Hepatocyte (in vitro differentiated cells): ENCODE data around the gene RASGRF1. TPM values are rescaled to one million over a fixed set of nuclear protein-coding genes. Genes with fewer than 3 reads are reported as not detected.

ENCODE experiments used
- DNase-seq: peaks from one replicate; pipeline ENCODE4 v3.0.0-alpha.2; 2016; ENCODE audit warnings: low spot score
- H2AFZ ChIP-seq: fragments of 200-600 bp; sonication (generic); 2 replicates; pipeline ENCODE4 v1.6.0; 2016; ENCODE audit warnings: antibody characterized with exemption, mild to moderate bottlenecking
- H3K27ac ChIP-seq: fragments of 200-600 bp; sonication (generic); 2 replicates; pipeline ENCODE4 v1.5.1; 2016; ENCODE audit warnings: mild to moderate bottlenecking
- H3K27me3 ChIP-seq: fragments of 200-600 bp; sonication (generic); 2 replicates; pipeline ENCODE4 v1.6.1; 2016
- H3K36me3 ChIP-seq: fragments of 200-600 bp; sonication (generic); replicated peaks from 2 replicates; pipeline ENCODE4 v1.5.1; 2016; ENCODE audit warnings: low read depth; ENCODE audit not compliant: insufficient read depth
- H3K4me1 ChIP-seq: fragments of 200-600 bp; sonication (generic); 2 replicates; pipeline ENCODE4 v1.5.1; 2016; ENCODE audit warnings: mild to moderate bottlenecking, moderate library complexity; ENCODE audit not compliant: insufficient read depth
- H3K4me2 ChIP-seq: fragments of 200-600 bp; sonication (generic); 2 replicates; pipeline ENCODE4 v1.6.0; 2016
- H3K4me3 ChIP-seq: fragments of 200-600 bp; sonication (generic); 2 replicates; pipeline ENCODE4 v1.5.1; 2016; ENCODE audit warnings: mild to moderate bottlenecking
- H3K79me2 ChIP-seq: fragments of 200-600 bp; sonication (generic); 2 replicates; pipeline ENCODE4 v1.6.0; 2017; ENCODE audit warnings: mild to moderate bottlenecking
- H3K9me2 ChIP-seq: fragments of 200-600 bp; sonication (generic); replicated peaks from 2 replicates; pipeline ENCODE4 v1.6.0; 2017; ENCODE audit warnings: mild to moderate bottlenecking; ENCODE audit not compliant: insufficient read depth
- H3K9me3 ChIP-seq: fragments of 200-600 bp; sonication (generic); 2 replicates; pipeline ENCODE4 v1.5.1; 2016; ENCODE audit warnings: low read depth, mild to moderate bottlenecking
- H4K20me1 ChIP-seq: fragments of 200-600 bp; sonication (generic); 2 replicates; pipeline ENCODE4 v1.6.0; 2016; ENCODE audit warnings: mild to moderate bottlenecking; ENCODE audit not compliant: insufficient read depth, poor library complexity, severe bottlenecking
- EZH2 ChIP-seq: fragments of 200-600 bp; sonication (generic); IDR thresholded peaks from 2 replicates; pipeline ENCODE4 v1.6.1; 2016; ENCODE audit warnings: antibody characterized with exemption, mild to moderate bottlenecking, borderline replicate concordance
- EZH2phosphoT487 ChIP-seq: fragments of 200-600 bp; sonication (generic); IDR thresholded peaks from one replicate; pipeline ENCODE4 v1.6.1; 2018; ENCODE audit warnings: antibody characterized with exemption, mild to moderate bottlenecking, low read depth, moderate library complexity; ENCODE audit not compliant: unreplicated experiment, severe bottlenecking
- WGBS: methylation state at CpG from one replicate; pipeline ENCODE4 v1.1.6; 2016; ENCODE audit warnings: low lambda C conversion rate; ENCODE audit errors: missing lambda C conversion rate; 5-methylcytosine and 5-hydroxymethylcytosine counted together
- polyA plus RNA-seq: library from polyadenylated mRNA; unstranded; fragments of >200 nt; fragmentation: Nextera tagmentation; extraction: Ambion mirVana; gene quantifications from 2 replicates; pipeline ENCODE4 v1.2.1, GENCODE V29; 2016
- total RNA-seq: library from RNA; depleted of rRNA; stranded (reverse); fragments of >200 nt; gene quantifications from 2 replicates; pipeline ENCODE4 v1.2.3, GENCODE V29; 2014
- TF ChIP-seq, protein P1 (sequence below): fragments of 200-600 bp; sonication (generic); IDR thresholded peaks from 2 replicates; pipeline ENCODE4 v1.5.1; 2016; ENCODE audit warnings: antibody characterized with exemption, mild to moderate bottlenecking; ENCODE audit not compliant: poor library complexity

RASGRF1 gene
- total and polyA plus RNA-seq, 2 experiments from 2014 or later: 0.52 to 1.5 TPM

DNA sequence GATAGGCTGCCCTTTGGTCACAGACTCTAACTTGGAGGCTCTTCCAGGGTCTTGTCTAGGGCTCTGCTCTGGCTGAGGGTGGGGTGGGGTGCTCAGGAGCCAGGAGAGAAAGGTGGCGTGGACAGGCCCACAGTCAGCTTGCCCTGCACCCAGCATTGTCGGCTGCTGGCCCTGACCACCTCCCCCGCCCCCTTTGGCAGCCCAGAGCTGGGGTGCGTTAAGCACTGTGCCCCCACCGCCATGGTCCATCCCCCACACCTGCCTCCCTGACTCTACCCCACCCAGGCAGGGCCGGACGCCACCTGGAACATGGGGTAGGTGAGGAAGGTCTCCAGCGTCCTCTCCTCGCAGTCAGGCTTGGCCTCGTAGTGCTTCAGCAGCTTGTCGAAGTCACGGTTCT is 58.8 kb downstream of the RASGRF1 start:
- no peak overlapping the region for H2AFZ ChIP-seq
- H3K9me2 ChIP-seq: no peaks in the 10 kb centered on the region
- no peaks in the 10 kb centered on the region for H4K20me1 ChIP-seq
- no peaks in the 10 kb centered on the region for H3K27me3 ChIP-seq
- no peaks in the 10 kb centered on the region for H3K79me2 ChIP-seq
- no peak overlapping the region for H3K4me3 ChIP-seq
- no peaks in the 10 kb centered on the region for H3K36me3 ChIP-seq
- no peak overlapping the region for H3K27ac ChIP-seq
- H3K4me2 ChIP-seq: no peak overlapping the region
- H3K9me3 ChIP-seq: no peaks in the 10 kb centered on the region
- no peak for DNase-seq
- TF ChIP-seq, protein P1, sequence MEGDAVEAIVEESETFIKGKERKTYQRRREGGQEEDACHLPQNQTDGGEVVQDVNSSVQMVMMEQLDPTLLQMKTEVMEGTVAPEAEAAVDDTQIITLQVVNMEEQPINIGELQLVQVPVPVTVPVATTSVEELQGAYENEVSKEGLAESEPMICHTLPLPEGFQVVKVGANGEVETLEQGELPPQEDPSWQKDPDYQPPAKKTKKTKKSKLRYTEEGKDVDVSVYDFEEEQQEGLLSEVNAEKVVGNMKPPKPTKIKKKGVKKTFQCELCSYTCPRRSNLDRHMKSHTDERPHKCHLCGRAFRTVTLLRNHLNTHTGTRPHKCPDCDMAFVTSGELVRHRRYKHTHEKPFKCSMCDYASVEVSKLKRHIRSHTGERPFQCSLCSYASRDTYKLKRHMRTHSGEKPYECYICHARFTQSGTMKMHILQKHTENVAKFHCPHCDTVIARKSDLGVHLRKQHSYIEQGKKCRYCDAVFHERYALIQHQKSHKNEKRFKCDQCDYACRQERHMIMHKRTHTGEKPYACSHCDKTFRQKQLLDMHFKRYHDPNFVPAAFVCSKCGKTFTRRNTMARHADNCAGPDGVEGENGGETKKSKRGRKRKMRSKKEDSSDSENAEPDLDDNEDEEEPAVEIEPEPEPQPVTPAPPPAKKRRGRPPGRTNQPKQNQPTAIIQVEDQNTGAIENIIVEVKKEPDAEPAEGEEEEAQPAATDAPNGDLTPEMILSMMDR: no peak
- TF ChIP-seq EZH2phosphoT487 (no peak), EZH2 (no peak)
- H3K4me1 ChIP-seq: no peaks in the 10 kb centered on the region
- 99% methylated on average over 6 of the region's 12 CpGs for WGBS

DNA sequence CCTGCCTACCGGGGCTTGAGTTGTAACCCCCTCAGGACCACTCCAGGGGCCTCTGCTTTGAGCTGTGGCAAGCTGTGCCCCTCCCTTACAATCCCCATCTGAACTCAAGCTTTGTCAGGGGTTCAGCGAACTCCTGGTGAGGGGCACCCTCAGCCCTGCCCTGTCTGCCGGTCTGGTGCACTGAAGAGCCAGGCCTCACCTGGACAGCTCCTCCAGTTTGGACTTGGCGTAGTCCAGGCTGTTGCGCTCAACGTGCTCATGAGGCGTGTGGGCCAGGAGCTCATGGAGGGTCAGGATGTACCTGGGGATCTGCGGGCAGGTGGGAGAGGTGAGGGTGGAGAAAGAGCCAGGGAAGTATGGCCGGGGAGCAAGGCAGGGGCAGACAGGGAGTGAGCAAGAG is 59.4 kb downstream of the RASGRF1 start:
- no peak for DNase-seq
- Histone ChIP-seq H3K9me2 (no peaks in the 10 kb centered on the region), H4K20me1 (no peaks in the 10 kb centered on the region), H3K27ac (no peak overlapping the region), H3K36me3 (no peaks in the 10 kb centered on the region), H2AFZ (no peak overlapping the region), H3K27me3 (no peaks in the 10 kb centered on the region), H3K79me2 (no peaks in the 10 kb centered on the region), H3K4me1 (no peaks in the 10 kb centered on the region), H3K9me3 (no peaks in the 10 kb centered on the region), H3K4me3 (no peak overlapping the region), H3K4me2 (no peak overlapping the region)
- no peak for TF ChIP-seq EZH2
- TF ChIP-seq, protein P1: no peak
- TF ChIP-seq EZH2phosphoT487: no peak
- 88% methylated on average over 8 of the region's 9 CpGs for WGBS

DNA sequence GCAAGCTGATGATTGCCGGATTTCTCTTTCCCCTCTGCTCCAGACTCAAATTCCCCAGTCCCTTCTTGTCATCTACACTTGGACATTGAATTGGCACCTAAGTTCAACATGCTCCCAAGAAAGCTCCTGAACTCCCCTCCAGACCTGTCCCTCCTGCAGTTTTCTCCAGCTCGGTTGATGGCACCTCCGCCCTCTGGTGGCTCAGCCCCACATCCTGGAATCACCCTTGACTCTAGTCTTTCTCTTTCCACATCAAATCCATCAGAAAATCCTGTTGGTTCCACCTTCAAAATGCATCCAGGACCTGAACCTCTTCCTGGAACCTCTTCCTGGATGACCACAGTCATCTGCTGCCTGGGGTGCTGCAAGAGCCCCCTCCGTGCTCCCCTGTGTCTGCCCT is 60.1 kb downstream of the RASGRF1 start:
- Histone ChIP-seq H2AFZ (no peak overlapping the region), H3K4me2 (no peak overlapping the region), H3K9me2 (no peaks in the 10 kb centered on the region)

More for the DNA sequence above, 60.1 kb downstream of the RASGRF1 start:
- Histone ChIP-seq H3K27ac (no peak overlapping the region), H3K9me3 (no peaks in the 10 kb centered on the region), H4K20me1 (no peaks in the 10 kb centered on the region), H3K4me1 (no peaks in the 10 kb centered on the region), H3K27me3 (no peaks in the 10 kb centered on the region), H3K79me2 (no peaks in the 10 kb centered on the region), H3K4me3 (no peak overlapping the region), H3K36me3 (no peaks in the 10 kb centered on the region)
- WGBS: 82% methylated on average over 4 of the region's 4 CpGs
- TF ChIP-seq, protein P1: no peak
- TF ChIP-seq EZH2phosphoT487 (no peak), EZH2 (no peak)
- DNase-seq: no peak
